GM12892 (cell line): ENCODE measurements around the gene SLCO2A1.

Experiments
- POLR2A ChIP-seq: IDR thresholded peaks from 2 replicates; pipeline ENCODE4 v1.6.1; 2011; ENCODE audit warnings: low read depth, low read length, control low read depth
- POLR2AphosphoS5 ChIP-seq: IDR thresholded peaks from 2 replicates; pipeline ENCODE4 v1.6.1; 2011; ENCODE audit warnings: low read depth, low read length, control low read depth
- TAF1 ChIP-seq: IDR thresholded peaks from 2 replicates; pipeline ENCODE4 v1.6.1; 2011; ENCODE audit warnings: low read depth, mild to moderate bottlenecking, control low read depth, low read length, borderline replicate concordance

DNA sequence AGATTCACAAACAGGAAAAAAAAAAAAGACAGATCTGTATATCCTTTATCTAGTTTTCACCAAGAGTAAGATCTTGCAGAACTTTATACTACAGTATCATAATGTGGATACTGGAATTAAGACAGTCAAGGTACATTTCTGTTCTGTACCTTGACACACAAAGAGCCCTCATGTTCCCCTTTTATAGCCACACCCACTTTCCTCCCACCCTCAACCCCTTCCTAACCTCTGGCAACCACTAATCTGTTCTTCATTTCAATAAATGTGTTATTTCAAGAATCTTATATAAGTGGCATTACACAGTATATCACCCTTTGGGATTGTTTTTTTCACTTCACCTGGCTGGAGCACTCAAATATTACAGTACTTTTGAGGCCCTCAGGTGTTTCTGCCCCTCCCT lies 130.4 kb downstream of the SLCO2A1 start:
- TF ChIP-seq POLR2A (no peak), POLR2AphosphoS5 (no peak), TAF1 (no peak)
